Left lobe of liver (tissue), 2 donors: Measurements from ENCODE around the gene CYS1. TPM values are rescaled to one million over a fixed set of nuclear protein-coding genes. Genes with fewer than 3 reads are reported as not detected.
"Not testable (repeated sequence)": the region's sequence is repeated elsewhere in the genome, so short reads cannot be mapped to it uniquely, and the experiment has no call there.

ENCODE experiments used
- ATAC-seq: fragments of 200-7000 bp; cut with Tn5 transposase; one replicate; pipeline ENCODE4 v1.9.1; 2020; ENCODE audit warnings: mild to moderate bottlenecking, moderate library complexity
- DNase-seq: peaks from one replicate; pipeline ENCODE4 v3.0.0-alpha.2; 2020; ENCODE audit warnings: low spot score
- total RNA-seq: library from RNA; stranded (reverse); gene quantifications from one replicate; pipeline ENCODE4 v1.2.1, GENCODE V29; 2021
- donor health status: DM: no; HTN: no; CAD: no; lungs with moderate emphysema.
- donor health status: DM: no; HTN: yes; CAD: no.

The CYS1 gene
- total RNA-seq, 1 donor from 2014 or later = 0.65 TPM

DNA sequence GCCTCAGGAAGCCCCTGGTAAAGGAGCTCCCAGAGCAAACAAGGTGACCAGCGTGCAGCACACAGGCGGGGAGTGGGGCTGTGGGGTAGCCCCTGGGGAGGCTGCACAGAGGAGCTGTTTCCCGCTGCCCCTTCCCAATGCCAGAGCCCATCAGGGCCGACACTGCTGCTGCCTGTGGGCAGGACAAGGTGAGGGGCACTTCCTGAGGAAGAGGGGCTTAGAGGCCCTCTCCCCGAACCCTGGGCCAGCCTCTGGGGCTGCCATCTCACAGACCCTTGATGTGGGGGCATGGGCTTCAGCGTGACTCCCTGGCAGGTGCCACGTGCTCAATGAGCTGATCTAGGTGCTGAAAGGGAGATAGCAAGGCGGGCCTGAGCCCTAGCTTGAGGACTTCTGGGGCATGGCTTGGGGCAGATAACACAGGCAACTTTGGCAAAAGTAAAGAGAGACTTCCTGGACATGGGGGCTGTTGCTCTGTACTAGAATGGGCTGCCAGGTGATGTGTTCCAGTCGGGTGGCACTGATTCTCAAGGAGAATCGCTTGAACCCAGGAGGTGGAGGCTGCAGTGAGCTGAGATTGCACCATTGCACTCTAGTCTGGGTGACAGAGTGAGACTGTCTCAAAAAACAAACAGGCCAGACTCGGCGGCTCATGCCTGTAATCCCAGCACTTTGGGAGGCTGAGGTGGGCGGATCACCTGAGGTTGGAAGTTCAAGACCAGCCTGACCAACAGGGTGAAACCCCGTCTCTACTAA is 46.8 kb downstream of the CYS1 start:
- no peak for ATAC-seq

DNA sequence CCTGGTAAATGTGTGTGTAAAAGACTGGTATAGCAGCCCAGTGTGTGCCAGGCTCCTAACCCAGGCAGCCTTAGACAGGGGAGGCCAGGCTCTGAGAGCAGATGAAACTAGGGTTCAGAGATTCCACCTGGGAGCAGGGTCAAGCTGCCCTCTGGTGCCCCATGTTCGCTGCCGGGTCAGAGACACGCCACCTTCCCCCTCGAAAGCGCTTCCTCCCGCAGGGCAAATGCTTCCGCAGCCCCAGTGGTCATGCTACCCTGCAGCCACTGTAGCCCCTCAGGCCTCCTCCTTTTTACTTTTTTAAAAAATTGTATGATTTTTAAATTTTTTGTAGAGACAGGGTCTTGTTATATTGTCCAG is 47.5 kb downstream of the CYS1 start:
- no peak for ATAC-seq
- no peak for DNase-seq

More for the DNA sequence above, 46.8 kb downstream of the CYS1 start:
- DNase-seq = no peak

DNA sequence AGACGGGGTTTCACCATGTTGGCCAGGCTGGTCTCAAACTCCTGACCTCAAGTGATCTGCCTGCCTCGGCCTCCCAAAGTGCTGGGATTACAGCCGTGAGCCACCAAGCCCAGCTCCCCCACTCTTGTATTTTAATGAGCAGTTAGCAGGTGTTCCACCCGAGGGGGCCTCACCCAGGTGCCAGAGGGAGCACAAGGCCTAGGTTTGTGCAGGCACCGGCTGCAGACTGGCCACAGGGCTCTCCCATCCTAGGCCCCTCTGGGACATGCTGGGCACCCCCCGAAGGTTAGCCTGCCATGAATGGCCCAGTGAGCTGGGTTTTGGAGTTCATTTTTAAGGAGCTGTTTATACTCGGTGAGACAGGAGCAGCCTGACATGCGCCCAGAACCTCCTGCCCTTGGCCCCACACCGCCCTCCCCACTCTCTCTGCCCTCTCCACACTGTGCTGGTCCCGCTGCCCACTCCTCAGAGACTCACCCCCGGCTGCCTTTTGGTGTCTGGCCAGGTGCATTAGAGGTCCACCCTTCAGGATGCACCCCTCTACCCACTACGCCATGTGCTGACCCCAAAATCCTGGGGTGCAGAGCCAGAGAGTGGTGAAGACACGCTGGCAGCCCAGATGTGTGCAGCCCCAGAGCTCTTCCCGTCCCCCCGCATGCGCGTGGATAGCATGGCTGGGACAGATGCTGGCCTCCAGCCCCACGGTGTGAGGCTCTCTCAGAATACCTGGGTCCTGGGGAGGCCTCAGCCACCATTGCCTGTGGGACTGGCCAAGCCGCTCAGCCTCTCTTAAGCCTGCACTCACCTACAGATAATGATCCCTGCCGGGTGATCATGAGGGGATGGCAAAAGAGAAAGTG is 48.1 kb downstream of the CYS1 start:
- DNase-seq (no peak), ATAC-seq (no peak)

DNA sequence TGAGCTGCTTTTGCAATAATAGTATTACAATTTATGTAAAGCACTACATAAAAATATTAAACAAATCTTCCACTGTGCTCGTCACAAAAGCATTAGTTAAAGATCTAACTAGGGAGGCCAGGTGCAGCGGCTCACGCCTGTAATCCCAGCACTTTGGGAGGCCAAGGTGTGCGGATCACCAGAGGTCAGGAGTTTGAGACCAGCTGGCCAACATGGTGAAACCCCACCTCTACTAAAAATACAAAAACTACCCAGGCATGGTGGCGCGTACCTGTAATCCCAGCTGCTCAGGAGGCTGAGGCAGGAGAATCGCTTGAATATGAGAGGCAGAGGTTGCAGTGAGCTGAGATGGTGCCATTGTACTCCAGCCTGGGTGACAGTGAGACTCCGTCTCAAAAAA is 49.4 kb downstream of the CYS1 start:
- not testable (repeated sequence) for ATAC-seq, DNase-seq

DNA sequence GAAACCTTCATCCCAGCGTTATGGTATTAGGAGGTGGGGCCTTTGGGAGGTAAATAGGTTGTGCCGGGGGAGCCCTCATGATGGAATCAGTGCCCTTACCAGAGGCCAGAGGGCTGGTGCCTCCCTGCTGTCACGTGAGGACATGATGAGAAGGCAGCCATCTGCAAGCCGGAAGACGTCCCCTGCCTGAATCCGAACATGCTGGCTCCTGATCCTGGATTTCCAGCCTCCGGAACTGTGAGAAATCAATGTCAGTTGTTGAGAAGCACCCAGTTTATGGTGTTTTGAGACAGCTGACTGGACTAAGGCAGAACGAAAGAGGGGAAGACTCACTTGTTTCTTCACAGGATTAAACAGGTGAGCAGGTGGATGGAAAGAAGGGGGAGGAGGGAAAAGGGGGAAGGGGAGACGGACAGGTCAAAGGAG is 49.9 kb downstream of the CYS1 start:
- DNase-seq (no peak), ATAC-seq (no peak)

DNA sequence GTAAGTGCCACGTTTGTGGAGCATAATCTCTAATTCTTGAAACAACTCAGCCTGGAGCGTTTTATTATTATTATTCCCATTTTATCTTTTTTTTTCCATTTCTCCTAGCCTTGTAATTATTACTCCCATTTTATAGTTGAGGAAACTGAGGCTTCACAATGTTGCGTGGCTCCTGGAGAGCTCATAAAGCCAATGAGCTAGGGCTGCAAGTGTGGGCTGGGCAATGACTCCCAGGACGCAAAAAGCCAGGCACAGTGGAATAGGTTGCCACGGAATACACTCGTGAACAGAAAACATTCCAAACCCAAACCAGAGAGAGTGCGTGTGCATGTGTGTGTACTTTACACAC is 50.4 kb downstream of the CYS1 start:
- DNase-seq = no peak
- ATAC-seq = no peak

DNA sequence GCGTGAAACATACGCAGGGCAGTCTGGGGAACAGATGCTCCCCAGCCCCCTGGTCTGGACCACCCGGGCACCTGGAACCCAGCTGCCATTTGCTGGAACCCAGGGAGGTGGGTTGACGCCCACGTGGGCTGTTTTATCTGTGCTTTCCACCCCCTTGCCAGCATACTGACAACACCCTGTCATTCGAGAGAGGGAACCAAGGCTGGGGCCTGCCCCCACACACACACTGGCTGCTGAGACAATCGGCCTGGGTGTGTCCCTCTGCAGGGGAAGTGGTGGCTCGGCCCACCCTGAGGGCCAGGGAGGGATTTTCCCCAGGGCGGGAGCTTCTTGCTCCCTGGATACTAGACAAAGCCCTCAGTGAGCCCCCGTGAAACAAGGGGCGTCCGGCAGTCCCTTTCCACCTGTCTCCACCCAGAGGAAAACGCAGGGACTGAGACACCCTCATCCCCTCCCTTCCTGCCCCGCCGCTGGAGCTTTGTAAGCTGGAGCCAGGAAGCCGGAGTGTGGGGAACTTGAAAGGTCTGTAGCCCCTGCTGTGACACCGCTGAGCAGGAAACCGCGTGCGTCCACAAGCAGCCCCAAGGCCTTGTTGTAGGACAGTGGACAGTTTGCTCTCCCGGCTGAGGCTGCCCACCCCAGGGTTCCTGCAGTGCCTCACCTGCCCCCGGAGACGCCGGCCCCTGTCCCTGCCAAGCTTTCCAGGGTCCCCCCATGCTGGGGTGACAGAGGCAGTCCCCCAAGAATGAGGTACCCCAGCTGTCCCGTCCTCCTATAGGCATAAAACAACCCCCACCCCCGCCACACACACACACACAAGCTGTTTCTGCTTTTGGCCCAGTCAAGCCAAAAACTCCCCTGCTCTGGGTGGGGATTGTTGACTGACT is 51.0 kb downstream of the CYS1 start:
- DNase-seq (no peak), ATAC-seq (peak; percentile 74)

DNA sequence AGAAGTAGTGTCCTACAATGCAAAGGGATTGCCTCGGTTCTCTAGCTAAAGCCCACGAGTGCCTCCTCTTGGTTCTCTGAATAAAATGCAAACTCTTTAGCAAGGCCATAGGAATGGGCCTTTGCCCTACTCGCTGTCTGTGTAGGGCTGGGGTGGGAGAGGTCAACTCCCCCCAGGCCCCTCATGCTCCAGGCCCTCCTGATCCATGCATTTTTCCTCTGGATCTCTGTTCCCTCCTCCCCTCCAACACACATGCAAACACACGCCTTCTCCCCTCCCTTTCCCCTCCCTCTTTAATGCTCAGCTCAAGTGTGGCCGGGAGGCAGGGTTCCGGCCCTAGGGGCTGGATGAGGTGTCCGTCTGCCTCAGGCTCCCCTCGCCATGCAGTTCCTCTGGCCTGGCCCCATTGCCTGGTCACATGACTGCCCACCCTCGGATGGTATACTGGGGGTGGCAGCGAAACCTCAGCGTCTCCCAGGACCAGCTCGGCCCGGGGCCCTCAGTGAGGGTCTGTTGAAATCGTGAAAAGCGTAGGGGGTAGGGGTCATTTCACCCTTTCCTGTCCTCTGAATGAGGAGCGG is 51.7 kb downstream of the CYS1 start:
- ATAC-seq (peak; percentile 9), DNase-seq (no peak)

DNA sequence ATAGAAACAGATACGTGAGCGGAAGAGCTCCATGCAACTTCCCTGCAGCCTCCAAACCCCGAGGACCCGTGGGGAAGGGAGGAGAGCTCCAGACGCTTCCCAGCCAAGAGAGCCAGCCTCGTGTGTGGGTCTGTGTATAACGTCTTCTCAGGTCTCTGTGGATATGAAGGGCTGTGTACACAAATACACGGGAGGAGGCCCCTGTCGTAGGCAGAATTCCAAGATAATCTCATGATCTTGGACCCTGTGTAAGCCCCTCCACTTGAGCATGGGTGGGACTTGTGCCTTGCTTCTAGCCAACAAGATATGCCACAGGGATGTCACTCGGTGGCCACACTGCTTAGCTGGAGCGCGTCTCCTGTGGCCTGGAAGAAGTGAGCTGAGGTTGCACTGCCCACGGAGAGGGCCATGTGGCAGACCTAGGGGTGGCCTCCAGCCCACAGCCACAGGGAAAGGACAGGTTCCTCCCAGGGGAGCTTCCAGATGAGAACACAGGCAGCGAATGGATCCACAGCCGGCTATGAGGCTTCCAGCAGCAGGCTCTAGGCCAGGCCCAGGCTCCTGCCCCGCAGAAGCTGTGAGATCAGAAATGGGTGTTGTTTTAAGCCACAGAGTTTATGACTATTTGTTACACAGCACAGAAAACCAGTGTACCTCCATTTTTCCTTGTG is 52.4 kb downstream of the CYS1 start:
- DNase-seq = no peak
- no peak for ATAC-seq

DNA sequence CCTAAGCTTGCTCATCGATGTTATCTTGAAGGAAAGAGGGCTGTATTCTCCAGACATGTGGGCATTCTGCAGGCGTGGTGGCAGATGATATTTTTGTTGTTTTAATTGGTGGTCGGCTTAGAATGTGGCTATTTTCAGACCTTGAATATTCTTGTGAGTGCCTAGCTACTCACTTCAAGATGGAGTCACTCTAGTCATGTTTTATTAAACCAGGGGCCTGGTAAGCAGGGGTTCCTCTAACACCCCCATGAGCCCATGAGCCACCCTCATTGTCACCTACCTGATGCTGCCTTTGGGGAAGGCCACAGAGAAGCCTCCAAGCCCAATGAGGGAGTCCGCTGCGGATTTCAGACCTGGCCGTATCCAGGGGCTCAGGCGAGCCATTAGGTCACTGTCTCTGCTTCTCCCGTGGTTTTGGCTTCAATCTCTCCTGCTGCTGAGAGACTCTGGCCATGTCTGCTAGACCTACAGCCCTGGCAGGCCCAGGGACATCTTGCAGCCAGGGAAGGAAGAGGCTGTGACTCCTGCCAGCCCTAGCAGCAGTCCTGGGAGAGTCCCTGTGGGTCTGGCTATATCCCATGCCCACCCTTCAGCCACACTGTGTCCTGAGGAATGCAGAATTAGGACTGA is 53.2 kb downstream of the CYS1 start:
- no peak for ATAC-seq

DNA sequence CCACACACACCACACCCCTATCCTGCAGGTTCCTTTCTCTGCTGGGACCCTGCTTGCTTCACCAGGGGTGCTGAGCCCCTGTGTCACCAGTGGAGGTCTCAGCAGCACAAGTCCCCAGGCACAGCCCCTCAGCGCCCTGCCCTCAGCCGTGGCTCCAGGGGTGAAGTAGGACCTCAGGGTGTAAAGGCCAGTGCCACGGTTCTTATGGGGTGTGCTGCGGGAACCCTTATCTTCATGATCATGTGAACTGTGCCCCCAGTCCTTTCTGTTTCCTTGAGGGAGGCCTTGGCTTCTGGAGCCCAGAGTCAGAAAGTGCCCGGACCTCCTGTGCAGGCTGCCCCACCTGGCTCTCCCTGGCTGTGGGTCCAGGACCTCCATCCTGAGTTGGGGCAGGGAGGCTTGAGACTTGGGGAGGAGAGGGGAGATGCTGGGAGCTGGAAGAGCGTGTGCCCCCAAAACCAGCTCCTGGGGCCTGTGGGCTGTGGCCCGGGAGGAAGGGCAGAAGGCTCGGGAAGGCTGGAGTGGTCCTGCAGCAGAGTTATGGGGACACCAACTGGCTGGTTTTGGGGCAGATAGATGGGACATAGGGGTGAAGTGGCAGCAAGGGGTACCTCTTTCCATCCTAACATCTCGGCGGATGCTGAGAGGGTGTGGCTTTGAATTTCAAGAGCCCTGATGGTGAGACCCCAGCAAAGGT is 57.1 kb downstream of the CYS1 start:
- ATAC-seq (no peak), DNase-seq (no peak)

More for the DNA sequence above, 53.2 kb downstream of the CYS1 start:
- DNase-seq = no peak

DNA sequence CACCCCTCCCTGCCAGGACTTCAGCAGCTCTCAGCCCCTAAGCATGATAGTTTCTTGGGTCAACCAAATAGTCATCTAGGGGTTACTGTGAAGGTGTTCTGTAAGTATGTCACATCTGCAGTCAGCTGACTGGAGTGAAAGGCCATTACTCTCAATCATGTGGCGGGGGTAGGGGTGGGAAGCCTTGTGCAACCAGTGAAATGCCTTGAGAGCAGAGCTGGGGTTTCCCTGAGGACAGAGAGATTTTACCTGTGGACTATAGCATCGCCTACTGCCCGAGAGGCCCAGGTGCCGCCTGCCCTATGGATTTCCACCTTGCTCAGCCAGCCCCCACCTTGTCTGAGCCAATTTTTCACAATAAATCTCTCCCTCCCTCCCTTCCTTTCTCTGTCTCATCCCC is 57.8 kb downstream of the CYS1 start:
- DNase-seq = no peak
- no peak for ATAC-seq

DNA sequence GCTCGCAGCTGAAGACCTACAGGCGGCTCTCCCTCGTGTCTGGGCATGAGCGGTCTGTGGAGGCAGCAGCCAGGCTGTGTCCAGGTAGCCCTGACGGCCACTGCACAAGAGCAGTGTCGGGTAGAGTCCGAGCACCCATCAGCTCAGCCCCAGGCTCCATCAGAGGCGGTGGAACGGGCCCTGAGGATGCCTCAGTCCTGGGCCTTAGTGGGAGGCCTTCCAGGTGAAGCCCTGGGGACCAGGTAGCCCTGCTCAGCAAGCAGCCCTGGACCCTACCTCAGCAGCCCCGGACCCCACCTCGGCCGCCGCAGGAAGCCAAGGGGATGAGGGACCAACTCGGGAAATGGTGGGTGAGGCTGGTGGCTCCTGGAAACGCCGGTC is 58.2 kb downstream of the CYS1 start:
- DNase-seq (no peak), ATAC-seq (no peak)

DNA sequence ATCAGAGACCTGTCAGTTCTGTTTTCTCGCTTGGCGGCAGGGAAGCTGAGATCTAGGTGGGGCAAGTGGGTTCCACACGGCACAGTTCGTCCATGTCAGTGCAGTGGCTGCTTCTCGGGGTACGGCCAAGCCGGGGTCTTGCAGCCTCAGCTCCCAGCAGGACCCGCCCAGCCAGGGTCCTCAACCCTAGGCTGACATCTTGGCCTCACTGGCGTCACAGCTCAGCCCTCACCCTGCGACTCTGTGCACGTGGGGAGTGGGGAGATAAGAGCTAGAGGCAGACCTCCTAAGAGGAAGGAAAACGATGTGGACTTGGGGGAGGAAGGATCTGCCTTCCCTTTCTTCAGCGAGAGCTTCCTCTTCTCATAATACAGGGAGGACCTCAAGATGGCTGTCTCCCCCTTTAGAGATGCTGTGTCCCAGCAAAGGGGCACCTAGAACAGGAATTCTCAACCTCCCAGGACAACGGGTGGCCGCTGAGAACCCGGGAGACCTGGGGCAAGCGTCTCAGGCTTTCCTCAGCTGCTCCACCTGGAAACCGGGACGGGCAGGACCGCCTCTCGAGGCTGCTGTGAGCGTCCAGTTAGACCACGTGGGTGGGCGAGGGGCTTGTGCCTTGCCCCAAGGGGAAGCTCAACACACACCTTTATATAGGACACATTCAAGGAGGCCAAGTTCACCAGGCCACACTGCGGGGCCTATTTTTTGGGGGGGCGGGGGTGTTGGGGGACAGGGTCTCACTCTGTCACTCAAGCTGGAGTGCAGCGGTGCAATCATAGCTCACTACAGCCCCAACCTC is 60.4 kb downstream of the CYS1 start:
- DNase-seq = no peak
- no peak for ATAC-seq

DNA sequence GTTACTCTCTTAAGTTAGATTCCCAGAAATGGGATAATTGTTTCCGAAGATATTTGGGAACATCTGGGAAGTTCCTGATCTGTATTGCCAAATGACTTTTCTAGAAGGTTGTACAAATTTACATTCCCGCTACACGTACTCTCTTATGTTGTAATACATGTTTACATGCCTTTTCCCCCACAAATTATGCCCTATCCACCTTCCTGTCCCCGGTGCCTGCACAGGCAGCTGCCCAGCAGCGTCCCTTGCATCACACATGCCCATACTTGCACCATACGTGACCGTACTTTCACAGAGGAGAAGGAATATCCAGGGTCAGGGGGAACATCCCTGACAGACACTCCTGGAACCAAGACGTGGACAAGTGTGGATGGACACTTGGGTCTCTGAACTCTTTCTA is 61.0 kb downstream of the CYS1 start:
- DNase-seq (peak; percentile 87), ATAC-seq (peak; percentile 70)

DNA sequence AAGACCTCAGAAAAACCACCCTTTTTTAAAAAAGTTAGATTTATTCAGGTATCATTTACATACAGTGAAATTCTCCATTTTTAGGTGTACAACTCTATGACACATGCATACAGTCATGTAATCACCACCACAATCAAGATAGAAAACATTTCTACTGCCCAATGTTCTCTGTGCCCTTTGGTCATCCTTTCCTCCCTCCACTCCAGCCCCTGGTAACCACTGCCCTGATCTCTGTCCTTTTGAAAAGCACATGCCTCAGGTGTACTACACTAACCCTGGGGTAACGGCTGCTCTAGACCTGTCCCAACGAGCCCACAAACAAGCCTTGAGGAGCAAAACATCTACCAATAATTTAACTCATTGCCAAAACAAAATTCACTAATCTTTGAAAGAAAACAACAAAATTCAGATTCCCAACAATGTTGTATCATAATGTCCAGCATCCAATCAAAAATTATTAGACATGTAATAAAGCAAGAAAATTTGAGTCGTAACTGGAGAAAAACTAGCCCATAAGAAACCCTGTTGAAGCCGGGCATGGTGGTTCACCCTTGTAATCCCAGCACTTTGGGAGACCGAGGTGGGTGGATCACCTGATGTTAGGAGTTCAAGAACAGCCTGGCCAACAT is 62.8 kb downstream of the CYS1 start:
- DNase-seq (peak; percentile 73), ATAC-seq (peak; percentile 71)

DNA sequence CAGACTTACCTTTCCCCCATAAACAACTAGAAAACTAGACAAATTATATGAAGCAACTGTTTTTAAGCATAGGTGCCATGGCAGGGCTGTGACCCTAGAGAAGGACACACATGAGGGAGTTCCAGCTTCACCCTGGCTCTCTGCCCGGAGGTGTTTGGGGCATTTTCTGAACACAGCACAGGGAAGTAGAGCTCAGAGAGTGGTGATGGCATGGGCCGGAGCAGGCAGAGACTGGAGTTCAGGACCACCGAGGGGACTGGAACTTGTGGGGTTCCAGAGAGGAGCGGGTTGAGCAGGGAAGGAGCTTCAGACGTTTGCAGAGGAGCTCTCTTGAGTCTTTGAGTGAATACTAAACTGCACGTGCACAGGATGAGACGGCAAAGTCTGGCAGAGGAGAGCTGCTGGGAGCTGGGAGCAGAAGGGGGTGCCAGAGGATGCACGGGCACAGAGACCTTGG is 63.4 kb downstream of the CYS1 start:
- ATAC-seq (peak; percentile 79), DNase-seq (peak; percentile 83)
